Pancreas (tissue), 10 donors: ENCODE data around the gene NHP2. TPM values are rescaled to one million over a fixed set of nuclear protein-coding genes. Genes with fewer than 3 reads are reported as not detected.
"Not testable (repeated sequence)": the region's sequence is repeated elsewhere in the genome, so short reads cannot be mapped to it uniquely, and the experiment has no call there.

Source experiments
- ATAC-seq, 4 donors: fragments of 200-7000 bp; cut with Tn5 transposase; one replicate each; pipeline versions ENCODE4 v1.8.0 to v1.9.1; 2020; ENCODE audit warnings: mild to moderate bottlenecking in 4 of 4, moderate library complexity in 4 of 4
- DNase-seq, 6 donors: peaks; one replicate each; pipeline ENCODE4 v3.0.0-alpha.2; 2020
- FAIRE-seq: peaks from 2 replicates; lab custom pipeline; 2012; peaks lifted over from hg19 to GRCh38; lab: Jason Lieb, UNC
- H3K27ac ChIP-seq, 4 donors: fragments of 200-600 bp; sonication (generic); 1 replicate in 3 of 4; 2 replicates in 1 of 4; pipeline versions ENCODE4 v1.5.0 to v1.8.0; 2020
- H3K27me3 ChIP-seq, 4 donors: fragments of 200-600 bp; one replicate each; pipeline ENCODE4 v1.8.0; 2021
- H3K36me3 ChIP-seq, 3 donors: fragments of 200-600 bp; sonication (generic) in 1 of 3; one replicate each; pipeline versions ENCODE4 v1.5.0 to v1.8.0; 2020 to 2021
- H3K4me1 ChIP-seq, 3 donors: fragments of 200-600 bp; one replicate each; pipeline ENCODE4 v1.8.0; 2021
- H3K4me3 ChIP-seq, 4 donors: fragments of 200-600 bp; sonication (generic) in 2 of 4; one replicate each; pipeline versions ENCODE4 v1.5.0 to v1.8.0; 2020 to 2021
- H3K9me3 ChIP-seq, 4 donors: fragments of 200-600 bp; one replicate each; pipeline ENCODE4 v1.8.0; 2021
- WGBS, 2 donors: extraction: QIAGEN DNeasy Blood & Tissue Kit; methylation state at CpG; one replicate each; pipeline ENCODE4 v1.1.7; 2013; 5-methylcytosine and 5-hydroxymethylcytosine counted together
- intact Hi-C, 3 donors: fragments of 100-400 bp; cut with DNase I; formaldehyde crosslinking; loops; one replicate each; pipeline versions ENCODE4 v1.11.1 to v1.14.2; 2022
- polyA plus RNA-seq, 2 donors: library from polyadenylated mRNA; stranded (reverse); fragments of 200-250 nt; gene quantifications; one replicate each; pipeline ENCODE4 v1.2.3, GENCODE V29; 2013
- total RNA-seq, 6 donors: library from RNA; stranded (reverse); fragmentation: NEBNext Ultra II Directional in 4 of 6; extraction: Animal tissue kit (Norgen Biotek cat#: 25700) in 4 of 6; gene quantifications; one replicate each; pipeline versions ENCODE4 v1.2.1 to v1.2.4, GENCODE V29; 2021 to 2023
- TF ChIP-seq, protein P1 (sequence below), 4 donors: fragments of 200-600 bp; sonication (generic) in 3 of 4; IDR thresholded peaks; one replicate each; pipeline versions ENCODE4 v1.5.0 to v1.8.0; 2021; ENCODE audit warnings: antibody characterized with exemption in 4 of 4
- donor health status: healthy with polysubstance abuse.
- donor health status: DM: no; HTN: no; CAD: no; lungs with moderate emphysema.
- donor health status: DM: no; HTN: no; CAD: no.
- donor health status: control.
- donor health status: control.
- donor health status: Bipolar disorder and iron deficiency.
- donor health status: DM: yes; HTN: yes; CAD: no.
- donor health status: DM: no; HTN: no; CAD: no.
- donor health status: DM: no; HTN: no; CAD: no.
- donor health status: DM: yes; HTN: yes; CAD: no.

Gene NHP2
- total and polyA plus RNA-seq, 8 donors = 34.6 to 84.7 (median 54.1) TPM

GRCh38 chr5:178199581-178200434, 46.1 kb upstream of the NHP2 start:
- no peak overlapping the region for H3K4me3 ChIP-seq
- WGBS, 2 donors = 76 to 79% methylated on average over 12 of the region's 12 CpGs
- no peaks in the 10 kb centered on the region for H3K36me3 ChIP-seq
- intact Hi-C loops = no loop called here
- ATAC-seq (no peak), DNase-seq (no peak), FAIRE-seq (no peak)
- no peaks in the 10 kb centered on the region for H3K27me3 ChIP-seq
- TF ChIP-seq, protein P1, sequence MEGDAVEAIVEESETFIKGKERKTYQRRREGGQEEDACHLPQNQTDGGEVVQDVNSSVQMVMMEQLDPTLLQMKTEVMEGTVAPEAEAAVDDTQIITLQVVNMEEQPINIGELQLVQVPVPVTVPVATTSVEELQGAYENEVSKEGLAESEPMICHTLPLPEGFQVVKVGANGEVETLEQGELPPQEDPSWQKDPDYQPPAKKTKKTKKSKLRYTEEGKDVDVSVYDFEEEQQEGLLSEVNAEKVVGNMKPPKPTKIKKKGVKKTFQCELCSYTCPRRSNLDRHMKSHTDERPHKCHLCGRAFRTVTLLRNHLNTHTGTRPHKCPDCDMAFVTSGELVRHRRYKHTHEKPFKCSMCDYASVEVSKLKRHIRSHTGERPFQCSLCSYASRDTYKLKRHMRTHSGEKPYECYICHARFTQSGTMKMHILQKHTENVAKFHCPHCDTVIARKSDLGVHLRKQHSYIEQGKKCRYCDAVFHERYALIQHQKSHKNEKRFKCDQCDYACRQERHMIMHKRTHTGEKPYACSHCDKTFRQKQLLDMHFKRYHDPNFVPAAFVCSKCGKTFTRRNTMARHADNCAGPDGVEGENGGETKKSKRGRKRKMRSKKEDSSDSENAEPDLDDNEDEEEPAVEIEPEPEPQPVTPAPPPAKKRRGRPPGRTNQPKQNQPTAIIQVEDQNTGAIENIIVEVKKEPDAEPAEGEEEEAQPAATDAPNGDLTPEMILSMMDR (IDR thresholded peaks at IDR 0.05) = no peak
- no peaks in the 10 kb centered on the region for H3K4me1 ChIP-seq
- no peak overlapping the region for H3K27ac ChIP-seq
- no peaks in the 10 kb centered on the region for H3K9me3 ChIP-seq

- 80 to 87% methylated on average over 10 to 11 of the region's 11 CpGs for WGBS, 2 donors
- Histone ChIP-seq H3K27me3 (no peaks in the 10 kb centered on the region), H3K4me3 (no peak overlapping the region), H3K27ac (no peak overlapping the region), H3K36me3 (no peaks in the 10 kb centered on the region), H3K4me1 (no peaks in the 10 kb centered on the region), H3K9me3 (no peaks in the 10 kb centered on the region)
- FAIRE-seq (no peak), ATAC-seq (no peak), DNase-seq (no peak)
- TF ChIP-seq, protein P1 (IDR thresholded peaks at IDR 0.05) = no peak
- intact Hi-C loops = no loop called here
Observed at GRCh38 chr5:178198706-178199105, 45.0 kb upstream of the NHP2 start.

DNA sequence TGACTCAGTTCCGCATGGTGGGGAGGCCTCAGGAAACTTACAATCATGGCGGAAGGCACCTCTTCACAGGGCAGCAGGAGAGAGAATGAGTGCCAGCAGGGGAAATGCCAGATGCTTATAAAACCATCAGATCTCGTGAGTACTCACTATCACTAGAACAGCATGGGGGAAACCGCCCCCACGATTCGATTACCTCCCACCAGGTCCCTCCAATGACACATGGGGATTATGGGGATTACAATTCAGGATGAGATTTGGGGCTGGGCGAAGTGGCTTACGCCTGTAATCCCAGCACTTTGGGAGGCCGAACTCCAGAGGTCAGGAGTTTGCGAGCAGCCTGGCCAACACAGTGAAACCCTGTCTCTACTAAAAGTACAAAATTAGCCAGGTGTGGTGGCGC, 44.5 kb upstream of the NHP2 start:
- H3K36me3 ChIP-seq, intact Hi-C loops, H3K4me3 ChIP-seq, DNase-seq, H3K27ac ChIP-seq, H3K27me3 ChIP-seq, FAIRE-seq, H3K4me1 ChIP-seq, H3K9me3 ChIP-seq, ATAC-seq: not testable (repeated sequence)
- 73 to 80% methylated on average over 11 of the region's 11 CpGs for WGBS, 2 donors

GRCh38 chr5:178196986-178197385, 43.3 kb upstream of the NHP2 start:
- no peak for DNase-seq
- TF ChIP-seq, protein P1 (IDR thresholded peaks at IDR 0.05) = peak in 2 of 4 donors; percentile 12 to 17

GRCh38 chr5:178196281-178196812, 42.7 kb upstream of the NHP2 start:
- 69% methylated on average over 7 of the region's 7 CpGs for whole genome bisulfite sequencing, 2 donors
- intact Hi-C loops = no loop called here

More at GRCh38 chr5:178196986-178197385, 43.3 kb upstream of the NHP2 start:
- no peaks in the 10 kb centered on the region for H3K27me3 ChIP-seq
- peak in 3 of 4 donors; percentile 31 to 66 (median 47) for ATAC-seq
- H3K36me3 ChIP-seq = no peaks in the 10 kb centered on the region
- intact Hi-C loops = no loop called here
- H3K4me3 ChIP-seq = no peak overlapping the region
- FAIRE-seq = no peak
- H3K9me3 ChIP-seq = no peaks in the 10 kb centered on the region
- no peaks in the 10 kb centered on the region for H3K4me1 ChIP-seq
- WGBS, 2 donors = 65 to 67% methylated on average over 8 of the region's 8 CpGs
- no peak overlapping the region for H3K27ac ChIP-seq

More at GRCh38 chr5:178196281-178196812, 42.7 kb upstream of the NHP2 start:
- no peaks in the 10 kb centered on the region for H3K36me3 ChIP-seq
- DNase-seq (no peak), FAIRE-seq (no peak), ATAC-seq (no peak)
- TF ChIP-seq, protein P1 (IDR thresholded peaks at IDR 0.05) = no peak
- H3K4me1 ChIP-seq = no peaks in the 10 kb centered on the region
- H3K27me3 ChIP-seq = no peaks in the 10 kb centered on the region
- no peaks in the 10 kb centered on the region for H3K9me3 ChIP-seq
- H3K27ac ChIP-seq = no peak overlapping the region
- no peak overlapping the region for H3K4me3 ChIP-seq
